Measurements from ENCODE around the gene HNRNPA0. TPM values are rescaled to one million over a fixed set of nuclear protein-coding genes. Genes with fewer than 3 reads are reported as not detected.
A peak's percentile ranks its signal among the peaks of the same experiment; 100 is the strongest.

HNRNPA0 gene
- total and polyA plus RNA-seq, 7 experiments from 2014 or later, result 17.8 to 40.2 (median 30.1) TPM

DNA sequence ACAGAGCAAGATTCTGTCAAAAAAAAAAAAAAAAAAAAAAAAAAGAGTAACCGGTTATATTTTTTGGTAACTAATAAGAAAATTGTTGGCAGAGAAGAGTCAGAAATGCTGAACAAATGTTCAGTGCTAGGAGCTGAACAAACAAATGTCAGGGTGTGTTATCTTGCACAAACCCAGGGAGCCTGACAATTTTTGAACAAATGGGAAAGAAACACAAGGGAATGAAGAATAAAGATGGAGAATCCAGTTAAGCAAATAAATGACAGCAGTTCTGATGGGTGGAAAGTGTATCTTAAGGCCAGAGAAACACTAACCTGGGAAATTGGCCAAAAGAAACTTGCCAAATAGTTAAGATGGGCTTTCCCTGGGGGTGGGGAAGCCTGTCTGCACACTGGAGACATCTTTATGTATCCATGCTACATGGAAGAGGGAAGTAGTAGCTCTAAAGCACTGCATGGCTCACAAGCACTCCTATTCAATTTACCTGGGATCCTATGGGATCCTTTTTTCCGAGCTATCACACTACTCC lies 42.0 kb downstream of the HNRNPA0 start:
- Mint-ChIP-seq H3K4me1 (peaks cover 0 to 37% (median 14%) of the 10 kb centered on the region in 7 donors), H3K27me3 (no peaks in the 10 kb centered on the region), H3K36me3 (peaks cover 23 to 80% (median 65%) of the 10 kb centered on the region in 5 donors), H3K4me3 (no peak overlapping the region), H3K27ac (no peak overlapping the region), H3K9me3 (peaks cover 0 to 25% (median 8%) of the 10 kb centered on the region in 11 donors)
- Histone ChIP-seq H3K4me3 (ENCODE audit: low read length) (no peak overlapping the region), H3K36me3 (ENCODE audit: control insufficient read depth in 2 of 3, insufficient read depth in 3 of 3, low read length in 3 of 3) (peaks cover 0 to 32% (median 0%) of the 10 kb centered on the region in 3 experiments), H3K27me3 (ENCODE audit: control insufficient read depth in 2 of 2, insufficient read depth in 2 of 2, low read length in 2 of 2) (no peaks in the 10 kb centered on the region), H3K4me1 (ENCODE audit: control insufficient read depth in 2 of 2, insufficient read depth in 2 of 2, low read length in 2 of 2) (no peaks in the 10 kb centered on the region), H3K27ac (ENCODE audit: low read depth, low read length) (no peak overlapping the region), H3K9me3 (ENCODE audit: control insufficient read depth in 2 of 3, low read length in 3 of 3) (peaks cover 0 to 4% (median 0%) of the 10 kb centered on the region in 3 experiments)
- POLR2A ChIA-PET, result interaction anchor here (0.9 kb wide), 1 partner anchor 43 kb away, joined by 4 read pairs; no protein-coding TSS in a partner anchor
- no peak for DNase-seq
- CTCF ChIA-PET, result interaction anchor here (0.7 to 1.6 kb wide), 3 partner anchors 15 to 355 kb away, joined by 3 to 5 read pairs (median 4); no protein-coding TSS in a partner anchor
- intact Hi-C loops (cut with micrococcal nuclease), result no loop called here
- ATAC-seq, result no peak

DNA sequence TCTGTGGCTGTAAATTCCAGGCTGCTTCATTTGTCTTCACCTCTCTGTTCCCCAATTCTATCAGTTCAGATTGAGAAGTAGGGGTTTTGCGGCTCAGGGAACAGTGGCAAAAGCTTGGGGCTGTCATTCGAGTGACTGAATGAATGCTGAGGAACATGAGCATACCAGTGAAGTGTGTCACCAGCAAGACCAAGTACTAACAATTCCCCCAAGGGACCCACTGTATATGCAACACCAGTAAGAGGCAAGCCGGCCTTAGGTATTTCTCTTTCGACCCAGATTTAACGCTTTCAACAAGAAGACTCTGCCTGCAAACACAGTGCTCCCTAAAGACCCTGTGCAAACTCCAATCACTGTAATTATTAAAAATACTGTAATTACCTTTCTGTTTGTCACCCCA lies 44.1 kb downstream of the HNRNPA0 start:
- Mint-ChIP-seq H3K4me3 (no peak overlapping the region), H3K4me1 (peaks cover 0 to 34% (median 19%) of the 10 kb centered on the region in 7 donors), H3K27ac (no peak overlapping the region), H3K9me3 (peaks cover 0 to 21% (median 8%) of the 10 kb centered on the region in 11 donors), H3K36me3 (peaks cover 24 to 81% (median 68%) of the 10 kb centered on the region in 5 donors), H3K27me3 (no peaks in the 10 kb centered on the region)
- Histone ChIP-seq H3K4me1 (ENCODE audit: control insufficient read depth in 2 of 2, insufficient read depth in 2 of 2, low read length in 2 of 2) (no peaks in the 10 kb centered on the region), H3K4me3 (ENCODE audit: low read length) (no peak overlapping the region), H3K27me3 (ENCODE audit: control insufficient read depth in 2 of 2, insufficient read depth in 2 of 2, low read length in 2 of 2) (no peaks in the 10 kb centered on the region), H3K36me3 (ENCODE audit: control insufficient read depth in 2 of 3, insufficient read depth in 3 of 3, low read length in 3 of 3) (peaks cover 0 to 32% (median 0%) of the 10 kb centered on the region in 3 experiments), H3K27ac (ENCODE audit: low read depth, low read length) (no peak overlapping the region), H3K9me3 (ENCODE audit: control insufficient read depth in 2 of 3, low read length in 3 of 3) (peaks cover 0 to 4% (median 0%) of the 10 kb centered on the region in 3 experiments)
- CTCF ChIA-PET, result interaction anchor here (1.2 kb wide), 1 partner anchor 12 kb away, joined by 3 read pairs; no protein-coding TSS in a partner anchor
- POLR2A ChIA-PET, result interaction anchor here (1.0 kb wide), 1 partner anchor 12 kb away, joined by 4 read pairs; no protein-coding TSS in a partner anchor
- DNase-seq (no peak), ATAC-seq (no peak)
- intact Hi-C loops (cut with micrococcal nuclease), result no loop called here

DNA sequence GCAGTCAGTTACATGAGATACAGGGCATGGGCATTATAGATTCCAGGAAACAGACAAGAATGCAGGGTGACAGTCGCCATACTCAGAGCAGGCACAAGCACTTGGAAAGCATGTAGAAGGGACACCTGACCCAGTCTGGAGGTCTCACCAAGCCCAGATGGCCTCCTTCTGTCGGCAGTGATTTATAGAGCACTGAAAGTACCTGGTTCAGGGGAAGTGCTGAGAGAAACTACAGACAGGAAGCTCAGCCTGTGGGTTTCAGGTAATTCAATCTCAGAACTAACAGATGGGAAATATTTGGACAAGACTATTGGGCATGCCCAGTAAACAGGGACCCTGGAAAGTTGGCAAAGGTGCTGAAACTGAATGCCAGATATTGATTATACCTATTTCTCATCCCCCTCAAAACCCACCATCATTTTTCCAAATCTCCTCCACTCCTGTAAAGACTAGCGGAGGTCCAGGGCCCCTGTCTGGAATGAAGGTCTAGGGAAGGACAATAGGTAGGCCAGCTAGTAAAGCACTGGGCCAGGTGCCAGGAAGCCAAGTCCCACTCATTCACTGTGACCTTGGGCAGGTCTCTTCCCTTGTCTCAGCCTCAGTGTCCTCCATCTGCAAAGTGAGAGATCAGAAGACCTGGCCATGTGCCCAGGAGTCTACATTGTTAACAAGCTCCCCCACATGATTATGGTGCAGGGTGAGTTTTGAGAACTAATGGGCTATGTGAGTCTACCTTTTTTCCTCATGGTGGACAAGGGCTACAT lies 45.2 kb downstream of the HNRNPA0 start:
- CTCF ChIA-PET, result interaction anchor here (1.4 kb wide), 1 partner anchor 27 kb away, joined by 3 read pairs; no protein-coding TSS in a partner anchor
- H3K9me3 Mint-ChIP-seq, result peaks cover 0 to 13% (median 3%) of the 10 kb centered on the region in 11 donors
- H3K9me3 ChIP-seq (ENCODE audit: control insufficient read depth in 2 of 3, low read length in 3 of 3), result peaks cover 0 to 1% (median 0%) of the 10 kb centered on the region in 3 experiments
- ATAC-seq (no peak), DNase-seq (no peak)
- no peaks in the 10 kb centered on the region for H3K27me3 Mint-ChIP-seq
- POLR2A ChIA-PET, result no interaction called here
- no peaks in the 10 kb centered on the region for H3K27me3 ChIP-seq (ENCODE audit: control insufficient read depth in 2 of 2, insufficient read depth in 2 of 2, low read length in 2 of 2)
- H3K4me1 ChIP-seq (ENCODE audit: control insufficient read depth in 2 of 2, insufficient read depth in 2 of 2, low read length in 2 of 2), result no peaks in the 10 kb centered on the region
- no peak overlapping the region for H3K27ac ChIP-seq (ENCODE audit: low read depth, low read length)
- H3K27ac Mint-ChIP-seq, result peak overlapping the region in 2 of 9 donors; percentile 34 to 78
- intact Hi-C loops (cut with micrococcal nuclease), result no loop called here
- H3K4me1 Mint-ChIP-seq, result peaks cover 0 to 30% (median 19%) of the 10 kb centered on the region in 7 donors
- H3K36me3 ChIP-seq (ENCODE audit: control insufficient read depth in 2 of 3, insufficient read depth in 3 of 3, low read length in 3 of 3), result peaks cover 0 to 26% (median 0%) of the 10 kb centered on the region in 3 experiments
- no peak overlapping the region for H3K4me3 ChIP-seq (ENCODE audit: low read length)
- H3K4me3 Mint-ChIP-seq, result peak overlapping the region in 1 of 10 donors; percentile 12
- H3K36me3 Mint-ChIP-seq, result peaks cover 18 to 77% (median 66%) of the 10 kb centered on the region in 5 donors

DNA sequence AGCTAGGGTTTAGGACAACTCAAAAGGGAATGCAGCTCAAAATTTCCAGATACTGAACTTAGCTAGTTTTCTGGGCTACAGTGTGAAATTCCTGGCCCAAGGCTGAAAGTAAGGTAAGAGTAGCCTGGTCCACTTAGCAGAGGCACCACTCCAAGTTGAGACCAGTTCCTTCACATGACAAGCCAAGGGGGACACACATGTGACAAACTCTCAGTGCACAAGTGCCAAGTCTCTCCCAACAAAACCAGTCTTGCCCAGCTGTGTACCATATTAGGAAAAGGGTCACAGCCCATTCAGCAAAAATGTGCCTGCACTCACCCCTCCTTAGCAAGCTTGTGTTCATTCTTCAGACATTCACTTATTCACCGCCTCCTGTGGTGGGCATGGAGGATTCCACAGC lies 46.1 kb downstream of the HNRNPA0 start:
- no peak overlapping the region for H3K27ac ChIP-seq (ENCODE audit: low read depth, low read length)
- H3K36me3 Mint-ChIP-seq, result peaks cover 18 to 77% (median 68%) of the 10 kb centered on the region in 5 donors
- ATAC-seq, result no peak
- H3K9me3 Mint-ChIP-seq, result peaks cover 0 to 4% (median 2%) of the 10 kb centered on the region in 11 donors
- H3K36me3 ChIP-seq (ENCODE audit: control insufficient read depth in 2 of 3, insufficient read depth in 3 of 3, low read length in 3 of 3), result peaks cover 0 to 24% (median 0%) of the 10 kb centered on the region in 3 experiments
- H3K4me3 ChIP-seq (ENCODE audit: low read length), result no peak overlapping the region
- no peak for DNase-seq
- H3K9me3 ChIP-seq (ENCODE audit: control insufficient read depth in 2 of 3, low read length in 3 of 3), result no peaks in the 10 kb centered on the region
- peak overlapping the region in 3 of 9 donors; percentile 13 to 78 (median 34) for H3K27ac Mint-ChIP-seq
- H3K4me1 Mint-ChIP-seq, result peaks cover 0 to 30% (median 19%) of the 10 kb centered on the region in 7 donors
- H3K4me1 ChIP-seq (ENCODE audit: control insufficient read depth in 2 of 2, insufficient read depth in 2 of 2, low read length in 2 of 2), result no peaks in the 10 kb centered on the region
- intact Hi-C loops (cut with micrococcal nuclease), result no loop called here
- CTCF ChIA-PET, result interaction anchor here (1.4 kb wide), 1 partner anchor 28 kb away, joined by 3 read pairs; no protein-coding TSS in a partner anchor
- no peaks in the 10 kb centered on the region for H3K27me3 ChIP-seq (ENCODE audit: control insufficient read depth in 2 of 2, insufficient read depth in 2 of 2, low read length in 2 of 2)
- no peak overlapping the region for H3K4me3 Mint-ChIP-seq
- H3K27me3 Mint-ChIP-seq, result no peaks in the 10 kb centered on the region
- POLR2A ChIA-PET, result no interaction called here

DNA sequence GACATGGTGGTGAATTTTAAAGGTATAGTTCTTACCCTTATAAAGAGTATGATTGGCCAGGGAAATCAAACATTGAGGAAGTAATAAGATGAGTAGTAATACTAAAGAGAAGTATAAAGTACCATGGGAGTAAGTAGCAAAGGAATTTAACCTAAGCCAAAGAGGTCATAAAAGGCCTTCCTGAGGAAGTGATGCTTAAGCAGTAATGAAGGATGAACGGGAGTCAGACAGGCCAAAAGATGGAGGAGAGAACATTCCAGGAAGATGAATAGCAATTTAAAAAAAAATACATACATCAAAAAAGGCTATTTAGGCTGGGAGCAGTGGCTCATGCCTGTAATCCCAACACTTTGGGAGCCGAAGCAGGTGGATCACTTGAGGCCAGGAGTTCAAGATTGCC lies 47.3 kb downstream of the HNRNPA0 start:
- no peak overlapping the region for H3K27ac ChIP-seq (ENCODE audit: low read depth, low read length)
- Mint-ChIP-seq H3K27me3 (no peaks in the 10 kb centered on the region), H3K4me3 (no peak overlapping the region), H3K36me3 (peaks cover 23 to 77% (median 65%) of the 10 kb centered on the region in 5 donors), H3K4me1 (peaks cover 0 to 35% (median 22%) of the 10 kb centered on the region in 7 donors), H3K9me3 (peaks cover 0 to 3% (median 0%) of the 10 kb centered on the region in 11 donors), H3K27ac (no peak overlapping the region)
- intact Hi-C loops (cut with micrococcal nuclease), result no loop called here
- no peak overlapping the region for H3K4me3 ChIP-seq (ENCODE audit: low read length)
- DNase-seq, result no peak
- H3K9me3 ChIP-seq (ENCODE audit: control insufficient read depth in 2 of 3, low read length in 3 of 3), result no peaks in the 10 kb centered on the region
- no peak for ATAC-seq
- CTCF ChIA-PET, result no interaction called here
- no peaks in the 10 kb centered on the region for H3K27me3 ChIP-seq (ENCODE audit: control insufficient read depth in 2 of 2, insufficient read depth in 2 of 2, low read length in 2 of 2)
- H3K36me3 ChIP-seq (ENCODE audit: control insufficient read depth in 2 of 3, insufficient read depth in 3 of 3, low read length in 3 of 3), result peaks cover 0 to 24% (median 0%) of the 10 kb centered on the region in 3 experiments
- no peaks in the 10 kb centered on the region for H3K4me1 ChIP-seq (ENCODE audit: control insufficient read depth in 2 of 2, insufficient read depth in 2 of 2, low read length in 2 of 2)
- POLR2A ChIA-PET, result interaction anchor here (0.8 to 1.3 kb wide), 2 partner anchors 9 to 11 kb away, joined by 3 to 4 read pairs; no protein-coding TSS in a partner anchor

DNA sequence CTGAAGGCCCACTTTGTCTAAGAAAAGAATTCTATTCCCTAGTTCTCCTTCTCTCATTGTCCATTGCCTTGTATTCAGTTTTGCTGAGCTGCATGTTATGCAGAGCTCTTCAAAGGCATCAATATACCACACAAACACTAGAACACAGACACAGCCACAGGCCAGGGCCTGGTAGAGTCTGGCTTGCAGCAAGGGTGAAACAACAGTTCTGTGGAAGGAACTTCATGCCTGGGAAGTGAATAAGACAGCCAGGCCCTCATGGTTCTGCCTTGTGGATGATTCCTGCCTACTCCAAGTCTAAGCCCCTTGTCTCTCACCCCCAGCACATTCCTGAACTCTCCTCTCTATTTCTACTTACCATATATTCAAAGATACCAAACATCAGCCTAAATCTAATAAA lies 49.1 kb downstream of the HNRNPA0 start:
- no peak for DNase-seq
- H3K27ac ChIP-seq (ENCODE audit: low read depth, low read length), result no peak overlapping the region
- no peaks in the 10 kb centered on the region for H3K9me3 ChIP-seq (ENCODE audit: control insufficient read depth in 2 of 3, low read length in 3 of 3)
- no peak overlapping the region for H3K4me3 Mint-ChIP-seq
- CTCF ChIA-PET, result no interaction called here
- H3K4me1 ChIP-seq (ENCODE audit: control insufficient read depth in 2 of 2, insufficient read depth in 2 of 2, low read length in 2 of 2), result no peaks in the 10 kb centered on the region
- POLR2A ChIA-PET, result no interaction called here
- H3K36me3 Mint-ChIP-seq, result peaks cover 21 to 82% (median 67%) of the 10 kb centered on the region in 5 donors
- no peak overlapping the region for H3K4me3 ChIP-seq (ENCODE audit: low read length)
- H3K27ac Mint-ChIP-seq, result peak overlapping the region in 2 of 9 donors; percentile 8 to 28
- no peak for ATAC-seq
- H3K27me3 Mint-ChIP-seq, result no peaks in the 10 kb centered on the region
- H3K27me3 ChIP-seq (ENCODE audit: control insufficient read depth in 2 of 2, insufficient read depth in 2 of 2, low read length in 2 of 2), result no peaks in the 10 kb centered on the region
- H3K4me1 Mint-ChIP-seq, result peaks cover 0 to 35% (median 20%) of the 10 kb centered on the region in 7 donors
- H3K9me3 Mint-ChIP-seq, result peaks cover 0 to 4% (median 0%) of the 10 kb centered on the region in 11 donors
- intact Hi-C loops (cut with micrococcal nuclease), result no loop called here
- H3K36me3 ChIP-seq (ENCODE audit: control insufficient read depth in 2 of 3, insufficient read depth in 3 of 3, low read length in 3 of 3), result peaks cover 0 to 24% (median 0%) of the 10 kb centered on the region in 3 experiments

Measured in naive thymus-derived CD4-positive, alpha-beta T cell (primary cell).